Measurements from ENCODE around the gene CCDC92B. TPM values are rescaled to one million over a fixed set of nuclear protein-coding genes. Genes with fewer than 3 reads are reported as not detected.

CCDC92B gene
- total RNA-seq, 1 donor from 2014 or later, result 0.21 TPM

- no peak for DNase-seq
Measured at GRCh38 chr17:2721603-2722002, 27.8 kb downstream of the CCDC92B start.

DNA sequence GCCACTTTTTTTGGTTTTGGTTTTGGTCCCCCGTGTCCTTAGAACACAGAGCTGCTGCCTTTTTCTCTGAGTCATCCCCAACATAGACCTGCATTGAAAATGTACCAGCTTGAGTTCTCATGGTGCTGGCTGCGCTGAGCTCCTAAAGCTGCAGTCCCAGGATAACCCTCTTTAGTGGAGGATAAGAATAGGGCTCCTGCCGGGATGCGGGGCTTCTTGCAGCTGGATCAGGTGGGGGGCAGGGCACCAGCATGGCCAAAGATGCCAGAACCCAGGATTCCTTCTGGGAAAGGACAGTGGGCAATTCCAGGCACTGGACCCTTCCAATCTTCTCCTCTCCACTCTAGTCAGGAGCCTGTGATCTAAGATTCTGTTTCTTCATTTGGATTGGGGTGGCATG is 29.6 kb downstream of the CCDC92B start:
- no peak for DNase-seq

GRCh38 chr17:2718150-2718938 is 31.1 kb downstream of the CCDC92B start:
- DNase-seq, result no peak

GRCh38 chr17:2716649-2717048 is 32.8 kb downstream of the CCDC92B start:
- no peak for DNase-seq

- DNase-seq, result no peak
Measured at GRCh38 chr17:2713881-2714280, 35.6 kb downstream of the CCDC92B start.

DNA sequence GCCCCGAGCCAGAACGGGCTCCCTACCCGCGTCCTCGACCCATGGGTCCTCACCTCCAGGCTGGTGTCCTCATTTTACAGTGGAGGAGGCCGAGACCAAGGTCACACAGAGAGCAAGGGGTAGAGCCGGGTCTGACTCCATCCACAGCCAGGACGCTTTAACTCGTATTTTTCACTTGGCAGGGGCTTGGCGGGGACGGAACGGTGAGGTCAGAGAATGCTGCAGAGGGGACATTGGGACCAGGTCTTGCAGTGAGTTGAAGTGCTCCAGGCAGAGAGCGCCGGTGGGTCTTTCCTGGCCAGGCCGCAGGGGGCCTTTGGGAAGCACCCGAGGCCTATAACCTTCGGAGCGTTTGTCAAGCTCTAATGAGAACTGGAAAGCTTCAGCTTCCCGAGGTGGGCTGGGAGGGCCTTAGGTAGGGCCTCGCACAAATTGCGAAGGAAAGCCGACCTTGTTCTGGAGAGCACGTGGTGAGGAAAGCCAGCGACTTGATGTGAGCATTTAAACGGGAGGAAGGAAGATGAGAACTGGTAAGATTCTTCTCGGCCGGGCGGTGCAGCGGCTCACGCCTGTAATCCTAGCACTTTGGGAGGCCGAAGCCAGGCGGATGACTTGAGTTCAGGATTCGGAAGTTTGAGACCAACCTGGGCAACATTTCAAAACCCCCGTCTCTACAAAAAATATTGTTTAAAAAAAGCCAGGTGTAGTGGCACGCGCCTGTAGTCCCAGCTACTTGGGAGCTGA is 37.0 kb downstream of the CCDC92B start:
- peak; percentile 19 for DNase-seq

DNA sequence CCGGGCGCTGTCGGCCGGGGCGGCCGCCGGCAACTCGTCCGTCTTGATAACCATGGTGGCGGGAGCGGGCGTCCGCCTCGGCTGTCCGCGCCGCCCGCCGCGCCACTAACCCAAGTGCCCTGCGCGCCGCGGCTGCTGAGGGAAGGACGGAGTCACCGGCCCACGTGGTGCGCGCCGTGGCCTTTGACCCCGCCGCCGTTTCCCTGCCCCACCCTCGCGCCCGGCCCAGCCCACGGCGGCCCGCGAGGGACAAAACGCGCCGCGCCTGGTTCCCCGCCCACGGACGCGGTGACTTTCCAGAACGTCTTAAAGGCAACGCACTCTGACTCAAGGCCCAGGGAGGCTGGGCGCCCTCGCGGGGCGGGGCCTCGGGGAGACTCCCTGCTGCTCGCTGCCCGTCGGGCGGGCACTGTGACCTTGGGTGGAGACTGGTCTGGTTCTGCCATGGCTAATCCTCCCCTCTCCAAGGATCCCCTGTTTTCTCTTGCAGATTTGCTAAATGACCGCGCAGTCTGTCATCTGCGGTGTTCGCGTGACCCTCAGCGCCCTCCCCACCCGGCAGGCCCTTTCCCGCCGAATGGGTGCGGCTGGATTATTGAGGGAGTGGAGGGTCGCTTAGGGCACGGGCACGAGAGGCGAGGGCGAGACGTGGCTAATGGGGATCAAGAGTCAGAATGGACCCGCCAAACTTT is 37.7 kb downstream of the CCDC92B start, which contains the start of gene CLUH:
Gene CLUH, minus strand, starts transcription at position 157 of the 692 bp plus-strand sequence. Its CDS starts 103 bp downstream, at position 54.
- DNase-seq, result peak; percentile 97

GRCh38 chr17:2710803-2711607 is 38.4 kb downstream of the CCDC92B start:
- DNase-seq, result peak; percentile 21

GRCh38 chr17:2710071-2710802 is 39.2 kb downstream of the CCDC92B start:
- no peak for DNase-seq

GRCh38 chr17:2709183-2709661 is 40.2 kb downstream of the CCDC92B start:
- peak; percentile 60 for DNase-seq

DNA sequence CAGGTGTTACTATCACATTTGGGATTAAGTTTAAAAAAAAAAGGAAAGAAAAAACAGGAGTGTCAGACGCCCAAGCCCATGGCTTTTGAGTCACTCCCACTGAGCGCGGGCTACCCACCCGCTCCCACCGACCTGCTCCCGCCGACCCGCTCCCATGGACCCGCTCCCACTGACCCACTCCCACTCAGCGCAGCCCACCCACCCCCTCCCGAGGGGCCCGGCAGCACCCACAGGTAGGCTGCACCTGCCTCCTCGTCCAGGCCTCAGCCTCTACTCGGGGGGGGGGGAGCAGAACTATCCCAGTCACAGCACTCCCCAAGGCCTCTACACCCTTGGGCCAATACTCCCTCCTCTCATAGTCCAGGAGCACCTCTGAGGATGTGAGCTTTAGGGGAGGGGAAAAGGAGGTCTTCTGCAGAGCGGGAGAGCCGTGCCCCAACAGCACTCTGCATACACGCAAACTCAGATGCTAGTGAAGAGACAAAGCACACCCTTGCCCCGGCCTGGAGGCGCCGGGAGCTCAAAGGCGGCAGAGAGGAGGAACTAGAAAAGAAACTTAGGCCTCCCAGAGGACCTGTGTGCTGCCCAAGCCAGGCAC is 40.8 kb downstream of the CCDC92B start:
- no peak for DNase-seq

DNA sequence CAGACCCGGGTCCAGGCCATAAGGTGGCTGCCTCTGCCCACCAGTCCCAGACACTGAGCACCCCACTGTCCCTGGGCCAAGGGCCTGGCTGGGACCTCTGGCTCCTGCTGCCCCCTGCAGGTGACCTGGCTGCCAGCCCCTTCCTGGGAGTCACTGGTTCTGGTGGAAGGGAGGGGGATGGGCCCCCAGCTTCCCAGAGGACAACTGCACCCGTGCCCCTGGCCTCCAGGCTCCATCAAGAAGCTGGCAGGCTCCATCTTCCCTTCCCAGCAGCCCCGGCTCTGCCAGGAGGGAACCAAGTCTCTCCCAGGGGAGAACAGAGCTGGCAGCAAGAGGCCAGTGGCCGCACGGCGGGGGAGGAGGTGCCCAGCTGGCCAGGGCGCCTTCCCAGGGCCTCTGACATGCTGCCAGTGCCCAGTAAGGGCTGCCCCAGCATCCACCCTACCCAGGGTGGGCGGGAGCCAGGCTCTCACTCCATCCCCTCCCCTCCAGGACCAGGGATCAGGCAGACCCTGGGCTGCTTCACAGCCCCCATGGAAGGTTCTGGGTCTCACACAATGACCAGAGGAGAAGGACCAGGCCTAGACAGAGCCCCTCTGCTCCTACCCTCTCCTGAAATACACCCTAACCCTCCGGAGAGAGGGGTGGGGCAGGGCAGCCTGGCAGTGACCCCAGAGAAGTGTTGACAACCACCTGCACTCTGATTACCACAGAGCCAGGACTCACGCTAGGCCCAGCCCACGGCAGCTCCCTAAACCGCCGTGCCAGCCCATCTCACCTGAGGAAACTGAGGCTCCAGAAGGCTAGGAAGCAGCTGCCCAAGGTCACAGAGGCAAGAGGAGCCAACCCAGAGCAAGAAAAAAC is 41.5 kb downstream of the CCDC92B start:
- no peak for DNase-seq

DNA sequence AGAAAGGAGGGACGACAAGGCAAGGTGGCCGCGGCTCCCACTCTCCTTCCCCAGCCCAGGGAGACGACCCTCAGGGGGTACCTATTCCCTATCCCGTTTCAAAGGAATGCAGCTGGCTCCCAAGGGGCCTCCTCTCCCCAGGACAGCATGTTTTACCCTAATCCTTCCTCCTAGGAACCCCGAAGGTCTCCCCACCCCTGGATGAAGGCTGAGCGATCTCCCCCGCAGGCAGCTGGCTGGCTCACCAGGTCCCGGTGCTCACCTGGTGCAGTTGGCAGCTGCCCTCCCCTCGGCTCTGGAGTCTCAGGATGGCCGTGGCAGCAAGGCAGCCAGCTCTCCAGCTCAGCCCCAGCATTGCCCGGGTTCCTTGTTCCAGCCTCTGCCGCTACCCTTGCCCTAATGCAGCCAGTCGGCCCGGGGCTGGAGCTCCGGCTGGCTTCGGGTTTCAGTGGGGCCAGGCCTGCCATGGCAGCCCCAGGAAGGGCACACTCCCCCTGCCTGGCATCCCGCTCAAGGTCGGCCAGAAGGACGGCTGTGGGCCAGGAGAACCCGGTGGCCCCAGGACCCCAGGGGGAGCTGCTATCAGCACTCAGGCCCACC is 42.4 kb downstream of the CCDC92B start:
- DNase-seq, result no peak

- no peak for DNase-seq
Measured at GRCh38 chr17:2705888-2706795, 43.3 kb downstream of the CCDC92B start.

- DNase-seq, result no peak
Measured at GRCh38 chr17:2705263-2705662, 44.2 kb downstream of the CCDC92B start.

DNA sequence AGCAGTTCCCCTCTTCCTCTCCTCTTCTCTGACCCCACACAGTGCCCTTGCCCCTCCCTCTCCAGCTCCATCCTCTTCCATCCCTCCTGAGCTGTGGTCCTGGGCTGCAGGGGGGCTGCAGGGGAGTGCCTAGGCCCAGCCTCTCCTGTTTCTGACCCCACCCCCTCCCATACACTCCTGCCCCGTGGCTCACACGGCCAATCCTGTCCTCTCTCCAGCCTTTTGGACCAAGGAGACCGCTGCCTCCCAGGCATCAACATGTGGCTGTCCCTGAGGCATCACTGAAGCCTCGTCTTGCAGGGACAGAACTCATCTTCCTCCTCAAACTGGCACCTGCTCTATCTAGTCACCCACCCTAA is 44.6 kb downstream of the CCDC92B start:
- no peak for DNase-seq

- DNase-seq, result no peak
Measured at GRCh38 chr17:2704031-2704889, 45.2 kb downstream of the CCDC92B start.

All from tongue (tissue), 2 donors.